B cell (primary cell): ENCODE results near the gene CTDP1. TPM values are rescaled to one million over a fixed set of nuclear protein-coding genes. Genes with fewer than 3 reads are reported as not detected.

ENCODE experiments used
- ATAC-seq: fragments of 200-7000 bp; cut with Tn5 transposase; one replicate; pipeline ENCODE4 v1.10.0; 2021; ENCODE audit warnings: low read depth, mild to moderate bottlenecking, moderate number of reproducible peaks, moderate library complexity
- CTCF ChIA-PET: fragments of 350-600 bp; sonication (Branson Sonifier 250); formaldehyde crosslinking; loops from one replicate; lab custom pipeline; 2021; ENCODE audit warnings: antibody characterized with exemption, inconsistent platforms; lab: Charles Lee
- POLR2A ChIA-PET: fragments of 350-600 bp; sonication (Branson Sonifier 250); formaldehyde crosslinking; loops from one replicate; lab custom pipeline; 2021; ENCODE audit warnings: antibody characterized with exemption; lab: Charles Lee
- DNase-seq: peaks from one replicate; pipeline ENCODE4 v3.0.0; 2013
- H2AFZ ChIP-seq: 2 replicates; pipeline ENCODE4 v1.6.1; 2012; ENCODE audit warnings: mild to moderate bottlenecking, low read depth, low read length; ENCODE audit not compliant: insufficient read depth, poor library complexity, severe bottlenecking
- H3K27ac ChIP-seq, 2 donors: 1 replicate in 1 of 2; 2 replicates in 1 of 2; pipeline ENCODE4 v1.5.1; 2012 to 2013; ENCODE audit warnings: low read length in 2 of 2, mild to moderate bottlenecking in 2 of 2, moderate library complexity in 1 of 2
- H3K27me3 ChIP-seq, 4 experiments: fragments of 200-600 bp in 1 of 4; sonication (generic) in 1 of 4; replicated peaks in 1 of 4; 1 replicate in 2 of 4; 2 replicates in 2 of 4; pipeline versions ENCODE4 v1.6.1 to v1.7.0; 2013 to 2016; ENCODE audit warnings: low read length in 3 of 4, mild to moderate bottlenecking in 2 of 4, mixed read lengths in 1 of 4, moderate library complexity in 1 of 4; ENCODE audit not compliant: insufficient read depth in 4 of 4, control insufficient read depth in 3 of 4; ENCODE audit errors: control extremely low read depth in 1 of 4
- H3K36me3 ChIP-seq, 2 experiments: replicated peaks in 1 of 2; 1 replicate in 1 of 2; 2 replicates in 1 of 2; pipeline versions ENCODE4 v1.6.1 to v1.7.1; 2013; ENCODE audit warnings: low read length in 1 of 2; ENCODE audit not compliant: insufficient read depth in 2 of 2, control insufficient read depth in 1 of 2; ENCODE audit errors: control extremely low read depth in 1 of 2, extremely low read depth in 1 of 2
- H3K4me1 ChIP-seq, 2 donors: fragments of 200-600 bp in 1 of 2; sonication (generic) in 1 of 2; 1 replicate in 1 of 2; 2 replicates in 1 of 2; pipeline versions ENCODE4 v1.5.1 to v1.6.1; 2013 to 2017; ENCODE audit warnings: low read length in 2 of 2; ENCODE audit not compliant: control insufficient read depth in 2 of 2, insufficient read depth in 2 of 2
- H3K4me2 ChIP-seq: replicated peaks from 2 replicates; pipeline ENCODE3; 2012; ENCODE audit warnings: mild to moderate bottlenecking, low read depth, low read length; ENCODE audit not compliant: poor library complexity, severe bottlenecking
- H3K4me3 ChIP-seq, 5 experiments: fragments of 200-600 bp in 1 of 5; sonication (generic) in 1 of 5; 1 replicate in 3 of 5; 2 replicates in 2 of 5; pipeline versions ENCODE4 v1.5.1 to v1.7.0; 2011 to 2016; ENCODE audit warnings: low read length in 4 of 5, mild to moderate bottlenecking in 4 of 5, low read depth in 2 of 5, control low read depth in 1 of 5, moderate library complexity in 1 of 5; ENCODE audit not compliant: insufficient read depth in 1 of 5; ENCODE audit errors: control extremely low read depth in 1 of 5, extremely low read depth in 1 of 5
- H3K79me2 ChIP-seq: fragments of 200-600 bp; sonication (generic); one replicate; pipeline ENCODE4 v1.6.0; 2016; ENCODE audit warnings: low read length; ENCODE audit not compliant: control insufficient read depth, insufficient read depth
- H3K9ac ChIP-seq: fragments of 200-600 bp; sonication (generic); 2 replicates; pipeline ENCODE4 v1.6.1; 2017; ENCODE audit warnings: mild to moderate bottlenecking, low read length, moderate library complexity
- H3K9me3 ChIP-seq, 3 donors: one replicate each; pipeline versions ENCODE4 v1.6.1 to v1.7.1; 2013; ENCODE audit warnings: low read length in 2 of 3; ENCODE audit not compliant: control insufficient read depth in 2 of 3, insufficient read depth in 1 of 3; ENCODE audit errors: control extremely low read depth in 1 of 3
- H4K20me1 ChIP-seq: 2 replicates; pipeline ENCODE4 v1.6.0; 2012; ENCODE audit warnings: mild to moderate bottlenecking, low read length; ENCODE audit not compliant: insufficient read depth, control insufficient read depth, poor library complexity, severe bottlenecking
- H3K27ac Mint-ChIP-seq: one replicate; pipeline ENCODE4 v1.8.0; 2021; ENCODE audit warnings: mixed read lengths
- H3K27me3 Mint-ChIP-seq: one replicate; pipeline ENCODE4 v1.8.0; 2021; ENCODE audit warnings: mixed read lengths
- H3K4me1 Mint-ChIP-seq: one replicate; pipeline ENCODE4 v1.8.0; 2021; ENCODE audit warnings: mixed read lengths
- H3K4me3 Mint-ChIP-seq: one replicate; pipeline ENCODE4 v1.8.0; 2021; ENCODE audit warnings: mixed read lengths
- H3K9me3 Mint-ChIP-seq: one replicate; pipeline ENCODE4 v1.8.0; 2022; ENCODE audit warnings: mixed read lengths; ENCODE audit not compliant: insufficient read depth
- EZH2 ChIP-seq: IDR thresholded peaks from 2 replicates; pipeline ENCODE4 v1.6.1; 2012; ENCODE audit warnings: borderline replicate concordance, low read depth, mild to moderate bottlenecking, moderate library complexity, low read length; ENCODE audit not compliant: insufficient read depth, poor library complexity, severe bottlenecking
- WGBS: methylation state at CpG from one replicate; pipeline ENCODE4 v1.1.5; 2013; ENCODE audit warnings: missing lambda C conversion rate; ENCODE audit not compliant: insufficient coverage; 5-methylcytosine and 5-hydroxymethylcytosine counted together
- intact Hi-C: fragments of 100-400 bp; cut with micrococcal nuclease; formaldehyde crosslinking; loops from one replicate; pipeline ENCODE4 v1.10.0; 2022
- polyA plus RNA-seq: library from polyadenylated mRNA; depleted of rRNA; stranded (reverse); fragments of >200 nt; gene quantifications from 2 replicates; pipeline ENCODE4 v1.2.3, GENCODE V29; 2012
- total RNA-seq, 2 donors: library from RNA; stranded (reverse); fragments of 120-200 nt in 1 of 2; gene quantifications; 1 replicate in 1 of 2; 2 replicates in 1 of 2; pipeline versions ENCODE4 v1.2.3 to v1.2.4, GENCODE V29; 2013 to 2022
- TF ChIP-seq, protein P1 (sequence below): fragments of 200-600 bp; IDR thresholded peaks from one replicate; pipeline ENCODE4 v1.8.0; 2022; ENCODE audit warnings: antibody characterized with exemption, mild to moderate bottlenecking

Gene CTDP1
- total and polyA plus RNA-seq, 2 donors (not counting 1 experiment from before 2014, with no cell fraction given), result 14.3 to 33.3 TPM

DNA sequence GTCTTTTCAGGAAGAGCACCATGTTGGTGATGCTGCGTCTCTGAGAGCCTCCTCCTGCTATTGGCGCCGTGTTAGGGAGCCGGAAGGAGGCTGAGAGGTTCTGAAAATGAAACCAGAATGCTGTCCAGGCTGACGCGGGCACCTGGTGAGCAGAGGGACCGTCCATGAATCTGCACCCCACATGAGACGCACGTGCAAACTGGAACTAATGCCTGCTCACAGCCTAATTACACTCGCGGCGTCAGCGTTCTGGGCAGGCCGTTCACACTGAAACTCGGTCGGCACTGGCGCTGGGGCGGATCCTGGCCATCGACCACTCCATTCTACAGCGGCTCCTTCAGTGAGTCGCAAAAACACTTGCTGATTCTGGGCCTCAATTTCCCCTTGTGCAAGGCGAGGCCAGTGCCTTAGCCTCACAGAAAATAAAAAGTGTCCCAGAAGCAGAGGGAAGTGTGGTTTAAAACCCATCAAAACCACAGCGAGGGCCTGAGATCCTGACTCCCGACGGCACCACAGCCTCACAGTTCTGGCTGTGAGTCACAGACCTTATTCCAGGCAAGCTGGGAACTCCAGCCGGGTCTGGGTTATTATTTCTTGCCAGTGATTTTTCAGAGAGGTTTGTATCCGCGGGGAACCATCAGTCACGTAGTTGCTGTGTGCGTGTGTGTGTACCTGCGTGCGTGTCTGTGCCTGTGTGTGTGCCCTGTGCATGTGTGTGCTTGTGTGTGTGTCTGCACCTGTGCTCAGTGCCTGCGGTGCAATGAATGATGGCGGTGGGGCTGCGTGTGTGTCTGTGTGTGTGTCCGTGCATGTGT is 49.1 kb upstream of the CTDP1 start:
- Mint-ChIP-seq H3K4me3 (no peak overlapping the region), H3K27ac (peak overlapping the region; percentile 3), H3K27me3 (no peaks in the 10 kb centered on the region), H3K9me3 (peaks cover 4% of the 10 kb centered on the region), H3K4me1 (peaks cover 37% of the 10 kb centered on the region)
- no peak overlapping the region for H2AFZ ChIP-seq
- TF ChIP-seq, protein P1, sequence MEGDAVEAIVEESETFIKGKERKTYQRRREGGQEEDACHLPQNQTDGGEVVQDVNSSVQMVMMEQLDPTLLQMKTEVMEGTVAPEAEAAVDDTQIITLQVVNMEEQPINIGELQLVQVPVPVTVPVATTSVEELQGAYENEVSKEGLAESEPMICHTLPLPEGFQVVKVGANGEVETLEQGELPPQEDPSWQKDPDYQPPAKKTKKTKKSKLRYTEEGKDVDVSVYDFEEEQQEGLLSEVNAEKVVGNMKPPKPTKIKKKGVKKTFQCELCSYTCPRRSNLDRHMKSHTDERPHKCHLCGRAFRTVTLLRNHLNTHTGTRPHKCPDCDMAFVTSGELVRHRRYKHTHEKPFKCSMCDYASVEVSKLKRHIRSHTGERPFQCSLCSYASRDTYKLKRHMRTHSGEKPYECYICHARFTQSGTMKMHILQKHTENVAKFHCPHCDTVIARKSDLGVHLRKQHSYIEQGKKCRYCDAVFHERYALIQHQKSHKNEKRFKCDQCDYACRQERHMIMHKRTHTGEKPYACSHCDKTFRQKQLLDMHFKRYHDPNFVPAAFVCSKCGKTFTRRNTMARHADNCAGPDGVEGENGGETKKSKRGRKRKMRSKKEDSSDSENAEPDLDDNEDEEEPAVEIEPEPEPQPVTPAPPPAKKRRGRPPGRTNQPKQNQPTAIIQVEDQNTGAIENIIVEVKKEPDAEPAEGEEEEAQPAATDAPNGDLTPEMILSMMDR, result no peak
- TF ChIP-seq EZH2, result no peak
- H3K9ac ChIP-seq, result no peak overlapping the region
- DNase-seq, result no peak
- H3K4me1 ChIP-seq, result peaks cover 20 to 23% of the 10 kb centered on the region in 2 donors
- no peak overlapping the region for H3K4me3 ChIP-seq
- peaks cover 0 to 11% (median 0%) of the 10 kb centered on the region in 3 donors for H3K9me3 ChIP-seq
- H3K79me2 ChIP-seq, result no peaks in the 10 kb centered on the region
- no peak overlapping the region for H3K27ac ChIP-seq
- no peak for ATAC-seq
- no peak overlapping the region for H3K4me2 ChIP-seq
- ChIA-PET POLR2A (no interaction called here), CTCF (no interaction called here)
- no peaks in the 10 kb centered on the region for H4K20me1 ChIP-seq
- intact Hi-C loops, result no loop called here
- H3K36me3 ChIP-seq, result no peaks in the 10 kb centered on the region
- H3K27me3 ChIP-seq, result no peaks in the 10 kb centered on the region
- WGBS, result 84% methylated on average over 35 of the region's 36 CpGs

DNA sequence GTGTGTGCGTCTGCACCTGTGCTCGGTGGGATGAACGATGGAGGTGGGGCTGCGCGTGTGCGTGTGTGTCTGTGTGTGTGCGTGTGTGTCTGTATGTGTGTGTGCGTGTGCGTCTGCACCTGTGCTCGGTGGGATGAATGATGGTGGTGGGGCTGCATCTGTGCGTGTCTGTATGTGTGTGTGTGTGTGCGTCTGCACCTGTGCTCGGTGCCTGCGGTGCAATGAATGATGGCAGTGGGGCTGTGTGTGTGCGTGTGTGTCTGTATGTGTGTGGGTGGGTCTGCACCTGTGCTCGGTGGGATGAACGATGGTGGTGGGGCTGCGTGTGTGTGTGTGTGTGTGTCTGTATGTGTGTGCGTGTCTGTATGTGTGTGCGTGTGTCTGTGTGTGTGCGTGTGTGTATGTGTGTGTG is 48.5 kb upstream of the CTDP1 start:
- H3K27ac Mint-ChIP-seq, result peak overlapping the region; percentile 3
- intact Hi-C loops, result no loop called here
- 93% methylated on average over 21 of the region's 21 CpGs for WGBS
- ChIA-PET CTCF (no interaction called here), POLR2A (no interaction called here)
- Histone ChIP-seq H3K9ac (no peak overlapping the region), H3K27me3 (no peaks in the 10 kb centered on the region), H3K4me1 (peaks cover 14 to 17% of the 10 kb centered on the region in 2 donors), H3K9me3 (peaks cover 0 to 11% (median 0%) of the 10 kb centered on the region in 3 donors), H3K4me3 (no peak overlapping the region), H3K36me3 (no peaks in the 10 kb centered on the region), H2AFZ (no peak overlapping the region), H3K4me2 (no peak overlapping the region), H3K27ac (no peak overlapping the region), H4K20me1 (no peaks in the 10 kb centered on the region), H3K79me2 (no peaks in the 10 kb centered on the region)
- H3K27me3 Mint-ChIP-seq, result no peaks in the 10 kb centered on the region
- TF ChIP-seq EZH2, result no peak
- TF ChIP-seq, protein P1, result no peak
- DNase-seq (no peak), ATAC-seq (no peak)
- H3K9me3 Mint-ChIP-seq, result peaks cover 4% of the 10 kb centered on the region
- H3K4me1 Mint-ChIP-seq, result peaks cover 31% of the 10 kb centered on the region
- H3K4me3 Mint-ChIP-seq, result no peak overlapping the region
